ENCODE results near the gene PLSCR4.
"Not testable (repeated sequence)": the region's sequence is repeated elsewhere in the genome, so short reads cannot be mapped to it uniquely, and the experiment has no call there.

Gene PLSCR4

GRCh38 chr3:146250449-146251382 lies at the start of gene PLSCR4:
PLSCR4 (minus strand) TSS chr3:146251105; CDS start chr3:146222071, 29,034 bp downstream.
- DNase-seq (ENCODE audit: low spot score): peak; percentile 28

GRCh38 chr3:146293401-146293800 lies 42.5 kb upstream of the PLSCR4 start:
- DNase-seq (ENCODE audit: low spot score): not testable (repeated sequence)

GRCh38 chr3:146283781-146284445 lies 33.0 kb upstream of the PLSCR4 start:
- DNase-seq (ENCODE audit: low spot score): no peak

- no peak for DNase-seq (ENCODE audit: low spot score)
These were observed 30.0 kb upstream of the PLSCR4 start for GRCh38 chr3:146280864-146281263.

- no peak for DNase-seq (ENCODE audit: low spot score)
These were observed 29.0 kb upstream of the PLSCR4 start for GRCh38 chr3:146279951-146280350.

GRCh38 chr3:146279013-146279412 lies 28.1 kb upstream of the PLSCR4 start:
- DNase-seq (ENCODE audit: low spot score): no peak

- peak; percentile 27 for DNase-seq (ENCODE audit: low spot score)
These were observed 27.2 kb upstream of the PLSCR4 start for GRCh38 chr3:146277953-146278631.

- no peak for DNase-seq (ENCODE audit: low spot score)
These were observed 24.6 kb upstream of the PLSCR4 start for GRCh38 chr3:146275476-146275875.

GRCh38 chr3:146274833-146275232 lies 23.9 kb upstream of the PLSCR4 start:
- DNase-seq (ENCODE audit: low spot score): no peak

GRCh38 chr3:146273721-146274407 lies 23.0 kb upstream of the PLSCR4 start:
- no peak for DNase-seq (ENCODE audit: low spot score)

- no peak for DNase-seq (ENCODE audit: low spot score)
These were observed 20.3 kb upstream of the PLSCR4 start for GRCh38 chr3:146271180-146271579.

- no peak for DNase-seq (ENCODE audit: low spot score)
These were observed 18.4 kb upstream of the PLSCR4 start for GRCh38 chr3:146269271-146269670.

- DNase-seq (ENCODE audit: low spot score): no peak
These were observed 17.8 kb upstream of the PLSCR4 start for GRCh38 chr3:146268535-146269219.

- no peak for DNase-seq (ENCODE audit: low spot score)
These were observed 14.8 kb upstream of the PLSCR4 start for GRCh38 chr3:146265720-146266119.

GRCh38 chr3:146262371-146263110 lies 11.6 kb upstream of the PLSCR4 start:
- no peak for DNase-seq (ENCODE audit: low spot score)

- no peak for DNase-seq (ENCODE audit: low spot score)
These were observed 9.1 kb upstream of the PLSCR4 start for GRCh38 chr3:146259880-146260589.

- no peak for DNase-seq (ENCODE audit: low spot score)
These were observed 6.1 kb upstream of the PLSCR4 start for GRCh38 chr3:146256851-146257486.

- not testable (repeated sequence) for DNase-seq (ENCODE audit: low spot score)
These were observed 1.5 kb upstream of the PLSCR4 start for GRCh38 chr3:146252445-146252844.

- no peak for DNase-seq (ENCODE audit: low spot score)
These were observed 984 bp downstream of the PLSCR4 start for GRCh38 chr3:146249921-146250320.
